ENCODE measurements around the gene VPS39.

VPS39 gene

DNA sequence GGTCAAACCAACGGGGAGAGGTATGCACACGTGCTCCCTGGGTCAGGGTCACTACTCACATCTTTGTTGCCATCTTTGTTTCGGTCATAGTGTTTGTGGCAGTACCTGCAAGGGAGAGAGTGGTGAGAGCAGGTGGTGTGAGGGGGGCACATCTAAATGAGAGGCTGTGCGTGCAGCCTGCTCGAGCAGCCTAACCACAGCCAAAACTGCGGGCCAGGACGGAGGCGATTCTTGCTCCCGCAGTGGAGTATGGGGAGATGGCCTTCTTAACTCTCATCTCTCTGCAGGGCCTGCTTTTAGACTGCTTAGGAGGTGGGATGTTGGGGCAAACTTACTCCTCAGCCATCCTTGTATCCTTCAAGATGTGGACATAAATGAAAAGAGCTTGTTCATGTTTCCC, 44.8 kb downstream of the VPS39 start:
- DNase-seq, result no peak
- no peak for TF ChIP-seq EZH2 (optimal IDR thresholded peaks at IDR 0.05; ENCODE audit: low read depth, low read length)
- TF ChIP-seq, protein P1, sequence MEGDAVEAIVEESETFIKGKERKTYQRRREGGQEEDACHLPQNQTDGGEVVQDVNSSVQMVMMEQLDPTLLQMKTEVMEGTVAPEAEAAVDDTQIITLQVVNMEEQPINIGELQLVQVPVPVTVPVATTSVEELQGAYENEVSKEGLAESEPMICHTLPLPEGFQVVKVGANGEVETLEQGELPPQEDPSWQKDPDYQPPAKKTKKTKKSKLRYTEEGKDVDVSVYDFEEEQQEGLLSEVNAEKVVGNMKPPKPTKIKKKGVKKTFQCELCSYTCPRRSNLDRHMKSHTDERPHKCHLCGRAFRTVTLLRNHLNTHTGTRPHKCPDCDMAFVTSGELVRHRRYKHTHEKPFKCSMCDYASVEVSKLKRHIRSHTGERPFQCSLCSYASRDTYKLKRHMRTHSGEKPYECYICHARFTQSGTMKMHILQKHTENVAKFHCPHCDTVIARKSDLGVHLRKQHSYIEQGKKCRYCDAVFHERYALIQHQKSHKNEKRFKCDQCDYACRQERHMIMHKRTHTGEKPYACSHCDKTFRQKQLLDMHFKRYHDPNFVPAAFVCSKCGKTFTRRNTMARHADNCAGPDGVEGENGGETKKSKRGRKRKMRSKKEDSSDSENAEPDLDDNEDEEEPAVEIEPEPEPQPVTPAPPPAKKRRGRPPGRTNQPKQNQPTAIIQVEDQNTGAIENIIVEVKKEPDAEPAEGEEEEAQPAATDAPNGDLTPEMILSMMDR (IDR thresholded peaks at IDR 0.05; ENCODE audit: low read length), result no peak
- TF ChIP-seq EZH2phosphoT487 (IDR thresholded peaks at IDR 0.05; ENCODE audit: low read length), result no peak
- no peaks in the 10 kb centered on the region for H3F3A ChIP-seq (ENCODE audit: insufficient read depth, low read length)
- H3K9me3 ChIP-seq (replicated peaks; ENCODE audit: insufficient read depth, low read length), result no peaks in the 10 kb centered on the region
- no peaks in the 10 kb centered on the region for H3K9me2 ChIP-seq (replicated peaks; ENCODE audit: insufficient read depth, low read length)
- no peak overlapping the region for H3K27ac ChIP-seq (ENCODE audit: low read length)
- H3K9ac ChIP-seq (ENCODE audit: low read length), result no peak overlapping the region
- H3K27me3 ChIP-seq (replicated peaks; ENCODE audit: insufficient read depth, low read length), result no peaks in the 10 kb centered on the region
- no peak overlapping the region for H3K4me2 ChIP-seq (ENCODE audit: low read depth, low read length)
- no peak overlapping the region for H2AFZ ChIP-seq (ENCODE audit: low read length)
- no peak overlapping the region for H3K4me3 ChIP-seq (ENCODE audit: low read length)
- peaks cover 2% of the 10 kb centered on the region; the same call in 1 of the 2 replicates for H3K36me3 ChIP-seq (replicated peaks; ENCODE audit: insufficient read depth, low read length)
- no peaks in the 10 kb centered on the region for H4K20me1 ChIP-seq (ENCODE audit: insufficient read depth, low read length)
- H3K79me2 ChIP-seq (ENCODE audit: low read length), result no peaks in the 10 kb centered on the region
- no peaks in the 10 kb centered on the region for H3K4me1 ChIP-seq (ENCODE audit: low read length)

DNA sequence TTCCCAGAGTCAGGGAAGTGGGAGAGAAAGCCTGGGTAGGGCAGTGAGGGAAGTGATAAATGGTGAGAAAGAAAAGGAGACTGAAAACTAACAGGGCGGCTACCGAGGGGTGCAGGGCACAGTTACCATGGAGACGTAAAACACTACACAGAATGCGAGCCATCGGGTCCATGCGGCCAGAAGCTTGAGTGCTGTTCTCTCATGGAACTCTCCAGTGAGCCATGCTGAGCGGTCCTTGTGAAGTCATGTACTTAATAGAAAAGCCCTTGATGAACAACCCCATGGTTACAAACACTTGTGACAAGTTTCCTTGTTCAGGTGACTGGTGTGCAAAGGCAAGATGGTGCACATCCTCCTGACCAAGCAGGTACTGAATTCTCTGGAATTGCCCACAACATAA, 48.0 kb downstream of the VPS39 start:
- Histone ChIP-seq H3F3A (ENCODE audit: insufficient read depth, low read length) (no peaks in the 10 kb centered on the region), H4K20me1 (ENCODE audit: insufficient read depth, low read length) (no peaks in the 10 kb centered on the region), H2AFZ (ENCODE audit: low read length) (no peak overlapping the region), H3K27ac (ENCODE audit: low read length) (no peak overlapping the region), H3K4me3 (ENCODE audit: low read length) (no peak overlapping the region), H3K9ac (ENCODE audit: low read length) (no peak overlapping the region), H3K9me3 (replicated peaks; ENCODE audit: insufficient read depth, low read length) (no peaks in the 10 kb centered on the region), H3K4me1 (ENCODE audit: low read length) (no peaks in the 10 kb centered on the region), H3K9me2 (replicated peaks; ENCODE audit: insufficient read depth, low read length) (no peaks in the 10 kb centered on the region), H3K79me2 (ENCODE audit: low read length) (no peaks in the 10 kb centered on the region), H3K36me3 (replicated peaks; ENCODE audit: insufficient read depth, low read length) (no peaks in the 10 kb centered on the region), H3K4me2 (ENCODE audit: low read depth, low read length) (no peak overlapping the region), H3K27me3 (replicated peaks; ENCODE audit: insufficient read depth, low read length) (no peaks in the 10 kb centered on the region)
- no peak for DNase-seq
- TF ChIP-seq, protein P1 (IDR thresholded peaks at IDR 0.05; ENCODE audit: low read length), result no peak
- TF ChIP-seq EZH2 (optimal IDR thresholded peaks at IDR 0.05; ENCODE audit: low read depth, low read length) (no peak), EZH2phosphoT487 (IDR thresholded peaks at IDR 0.05; ENCODE audit: low read length) (no peak)

DNA sequence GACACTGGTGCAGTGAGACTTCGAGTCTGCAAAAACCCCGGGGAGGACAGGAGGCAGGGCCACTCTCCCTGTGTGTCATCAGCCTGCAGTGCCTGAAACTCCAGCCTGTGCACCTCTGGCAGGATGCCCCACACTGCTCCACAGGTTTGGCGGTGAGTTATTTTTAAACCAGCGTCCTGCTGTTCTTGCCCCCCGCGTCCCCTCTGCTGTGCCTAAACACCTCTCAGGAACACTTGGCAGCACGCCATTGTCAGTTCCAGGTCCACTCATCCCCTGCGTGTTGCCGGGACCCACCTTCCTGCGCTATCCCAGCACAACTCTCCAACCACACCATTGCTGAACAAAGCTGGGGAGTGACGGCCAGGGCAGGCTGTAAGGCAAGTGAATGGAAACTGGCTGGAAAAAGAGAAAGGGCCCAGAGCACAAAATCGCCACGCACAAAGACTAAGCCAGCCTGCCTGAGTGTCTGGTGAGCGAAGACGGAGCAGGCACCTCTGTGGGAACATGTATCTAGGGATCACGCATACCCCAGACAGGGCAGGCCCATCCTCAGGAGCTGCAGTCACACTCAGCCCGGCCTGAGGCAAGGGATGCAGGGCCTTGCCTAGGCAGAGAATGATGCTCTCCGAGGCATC, 48.6 kb downstream of the VPS39 start:
- Histone ChIP-seq H3K9ac (ENCODE audit: low read length) (no peak overlapping the region), H3K36me3 (replicated peaks; ENCODE audit: insufficient read depth, low read length) (no peaks in the 10 kb centered on the region), H3K79me2 (ENCODE audit: low read length) (no peaks in the 10 kb centered on the region), H3K9me3 (replicated peaks; ENCODE audit: insufficient read depth, low read length) (no peaks in the 10 kb centered on the region), H3F3A (ENCODE audit: insufficient read depth, low read length) (no peaks in the 10 kb centered on the region), H4K20me1 (ENCODE audit: insufficient read depth, low read length) (no peaks in the 10 kb centered on the region), H3K27ac (ENCODE audit: low read length) (no peak overlapping the region), H3K27me3 (replicated peaks; ENCODE audit: insufficient read depth, low read length) (no peaks in the 10 kb centered on the region), H2AFZ (ENCODE audit: low read length) (no peak overlapping the region), H3K4me2 (ENCODE audit: low read depth, low read length) (no peak overlapping the region), H3K4me3 (ENCODE audit: low read length) (no peak overlapping the region), H3K9me2 (replicated peaks; ENCODE audit: insufficient read depth, low read length) (no peaks in the 10 kb centered on the region), H3K4me1 (ENCODE audit: low read length) (no peaks in the 10 kb centered on the region)
- no peak for TF ChIP-seq EZH2 (optimal IDR thresholded peaks at IDR 0.05; ENCODE audit: low read depth, low read length)
- TF ChIP-seq, protein P1 (IDR thresholded peaks at IDR 0.05; ENCODE audit: low read length), result no peak
- TF ChIP-seq EZH2phosphoT487 (IDR thresholded peaks at IDR 0.05; ENCODE audit: low read length), result no peak
- DNase-seq, result no peak

Data from MM.1S (cell line).